Left ventricle myocardium inferior (tissue), 1 donor: ENCODE results near the gene OR10A4. TPM values are rescaled to one million over a fixed set of nuclear protein-coding genes. Genes with fewer than 3 reads are reported as not detected.
"Not testable (repeated sequence)": the region's sequence is repeated elsewhere in the genome, so short reads cannot be mapped to it uniquely, and the experiment has no call there.

Experiments
- DNase-seq: peaks from one replicate; pipeline ENCODE4 v3.0.0-alpha.2; 2020
- H3K27ac ChIP-seq: fragments of 200-600 bp; replicated peaks from 2 replicates; pipeline ENCODE4 v1.8.0; 2021
- H3K27me3 ChIP-seq: fragments of 200-600 bp; 2 replicates; pipeline ENCODE4 v1.8.0; 2021; ENCODE audit warnings: low read depth
- H3K36me3 ChIP-seq: fragments of 200-600 bp; 2 replicates; pipeline ENCODE4 v1.8.0; 2021
- H3K4me1 ChIP-seq: fragments of 200-600 bp; 2 replicates; pipeline ENCODE4 v1.8.0; 2021
- H3K4me3 ChIP-seq: fragments of 200-600 bp; 2 replicates; pipeline ENCODE4 v1.8.0; 2021; ENCODE audit warnings: mild to moderate bottlenecking, moderate library complexity
- H3K9me3 ChIP-seq: fragments of 200-600 bp; replicated peaks from 2 replicates; pipeline ENCODE4 v1.8.0; 2021
- intact Hi-C: fragments of 100-400 bp; cut with micrococcal nuclease; formaldehyde crosslinking; loops from one replicate; pipeline ENCODE4 v1.11.0; 2022
- total RNA-seq: library from RNA; stranded (reverse); fragmentation: NEBNext Ultra II Directional; extraction: Animal tissue kit (Norgen Biotek cat#: 25700); gene quantifications from one replicate; pipeline ENCODE4 v1.2.1, GENCODE V29; 2021
- TF ChIP-seq, protein P1 (sequence below): fragments of 200-600 bp; IDR thresholded peaks from 2 replicates; pipeline ENCODE4 v1.8.0; 2021; ENCODE audit warnings: antibody characterized with exemption, mild to moderate bottlenecking, borderline replicate concordance
- donor health status: DM: no; HTN: yes; CAD: no; lungs with severe emphysema.

The OR10A4 gene
- total RNA-seq, 1 donor from 2014 or later = not detected

DNA sequence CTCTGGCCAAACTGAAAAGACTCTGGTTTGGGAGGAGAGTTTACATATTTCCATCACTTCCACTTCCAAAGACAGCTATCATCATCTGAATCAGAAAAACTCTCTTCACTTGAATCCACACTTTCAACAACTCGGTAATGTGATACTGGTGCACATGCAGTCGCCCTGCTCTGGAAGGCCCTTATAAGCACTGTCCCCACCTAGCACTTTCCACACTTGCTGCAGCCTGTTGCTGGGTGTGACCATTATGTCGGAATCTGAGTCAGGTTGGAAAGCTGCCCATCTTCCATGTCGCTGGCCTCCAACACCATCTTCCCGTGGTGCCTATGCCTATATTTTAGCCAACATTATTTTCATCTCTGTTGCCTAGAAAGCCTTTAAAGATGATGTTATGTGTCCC, 32.1 kb upstream of the OR10A4 start:
- no peaks in the 10 kb centered on the region for H3K4me1 ChIP-seq
- no peak overlapping the region for H3K27ac ChIP-seq
- TF ChIP-seq, protein P1, sequence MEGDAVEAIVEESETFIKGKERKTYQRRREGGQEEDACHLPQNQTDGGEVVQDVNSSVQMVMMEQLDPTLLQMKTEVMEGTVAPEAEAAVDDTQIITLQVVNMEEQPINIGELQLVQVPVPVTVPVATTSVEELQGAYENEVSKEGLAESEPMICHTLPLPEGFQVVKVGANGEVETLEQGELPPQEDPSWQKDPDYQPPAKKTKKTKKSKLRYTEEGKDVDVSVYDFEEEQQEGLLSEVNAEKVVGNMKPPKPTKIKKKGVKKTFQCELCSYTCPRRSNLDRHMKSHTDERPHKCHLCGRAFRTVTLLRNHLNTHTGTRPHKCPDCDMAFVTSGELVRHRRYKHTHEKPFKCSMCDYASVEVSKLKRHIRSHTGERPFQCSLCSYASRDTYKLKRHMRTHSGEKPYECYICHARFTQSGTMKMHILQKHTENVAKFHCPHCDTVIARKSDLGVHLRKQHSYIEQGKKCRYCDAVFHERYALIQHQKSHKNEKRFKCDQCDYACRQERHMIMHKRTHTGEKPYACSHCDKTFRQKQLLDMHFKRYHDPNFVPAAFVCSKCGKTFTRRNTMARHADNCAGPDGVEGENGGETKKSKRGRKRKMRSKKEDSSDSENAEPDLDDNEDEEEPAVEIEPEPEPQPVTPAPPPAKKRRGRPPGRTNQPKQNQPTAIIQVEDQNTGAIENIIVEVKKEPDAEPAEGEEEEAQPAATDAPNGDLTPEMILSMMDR = no peak
- intact Hi-C loops = no loop called here
- no peak for DNase-seq
- no peak overlapping the region for H3K4me3 ChIP-seq
- no peaks in the 10 kb centered on the region for H3K36me3 ChIP-seq
- H3K27me3 ChIP-seq = peaks cover 5% of the 10 kb centered on the region
- H3K9me3 ChIP-seq = peaks cover 13% of the 10 kb centered on the region

DNA sequence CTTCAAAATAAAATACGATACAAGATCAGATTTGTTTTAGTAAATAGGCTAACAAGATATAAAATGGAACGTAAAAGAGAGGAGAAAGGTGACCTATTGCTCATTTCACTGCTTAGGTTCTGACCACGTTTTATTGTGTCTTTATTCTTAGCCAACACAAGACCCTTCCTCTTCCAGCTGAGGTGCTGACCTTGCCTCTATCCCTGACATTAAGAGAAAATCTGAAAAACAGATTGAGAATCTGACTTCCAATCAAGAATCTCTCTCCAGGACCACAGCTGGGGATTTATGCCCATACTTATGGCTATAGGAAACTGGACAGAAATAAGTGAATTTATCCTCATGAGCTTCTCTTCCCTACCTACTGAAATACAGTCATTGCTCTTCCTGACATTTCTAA, 31.0 kb upstream of the OR10A4 start, which contains the start of gene OR10A5:
Gene OR10A5 (plus strand): TSS at position 301 of the 400 bp plus-strand sequence. CDS start 0 bp downstream, at position 301.
- intact Hi-C loops = no loop called here
- Histone ChIP-seq H3K27ac (no peak within 1 kb of the TSS), H3K4me1 (no peaks in the 10 kb centered on the region), H3K4me3 (no peak within 1 kb of the TSS), H3K9me3 (peaks cover 13% of the 10 kb centered on the region), H3K36me3 (no peaks in the 10 kb centered on the region), H3K27me3 (peaks cover 5% of the 10 kb centered on the region)
- TF ChIP-seq, protein P1 = no peak
- no peak for DNase-seq

DNA sequence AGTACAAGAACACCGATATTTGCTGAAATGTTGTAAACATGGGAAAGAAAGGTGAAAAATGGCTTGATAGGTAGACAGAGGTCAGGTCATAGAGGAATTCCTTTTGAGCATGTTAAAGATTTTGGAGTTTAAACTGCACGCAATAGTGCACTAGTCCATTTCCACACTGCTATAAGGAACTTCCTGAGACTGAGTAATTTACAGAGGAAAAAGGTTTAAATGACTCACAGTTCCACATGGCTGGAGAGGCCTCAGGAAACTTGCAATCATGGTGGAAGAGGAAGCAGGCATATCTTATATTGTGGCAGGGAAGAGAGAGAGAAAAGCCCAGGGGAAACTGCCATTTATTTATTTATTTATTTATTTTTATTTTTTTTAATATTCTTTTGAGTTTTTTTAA, 25.9 kb upstream of the OR10A4 start:
- Histone ChIP-seq H3K27me3 (no peaks in the 10 kb centered on the region), H3K9me3 (peaks cover 16% of the 10 kb centered on the region), H3K4me1 (no peaks in the 10 kb centered on the region), H3K36me3 (no peaks in the 10 kb centered on the region), H3K4me3 (no peak overlapping the region), H3K27ac (no peak overlapping the region)
- intact Hi-C loops = no loop called here
- TF ChIP-seq, protein P1 = no peak
- no peak for DNase-seq

DNA sequence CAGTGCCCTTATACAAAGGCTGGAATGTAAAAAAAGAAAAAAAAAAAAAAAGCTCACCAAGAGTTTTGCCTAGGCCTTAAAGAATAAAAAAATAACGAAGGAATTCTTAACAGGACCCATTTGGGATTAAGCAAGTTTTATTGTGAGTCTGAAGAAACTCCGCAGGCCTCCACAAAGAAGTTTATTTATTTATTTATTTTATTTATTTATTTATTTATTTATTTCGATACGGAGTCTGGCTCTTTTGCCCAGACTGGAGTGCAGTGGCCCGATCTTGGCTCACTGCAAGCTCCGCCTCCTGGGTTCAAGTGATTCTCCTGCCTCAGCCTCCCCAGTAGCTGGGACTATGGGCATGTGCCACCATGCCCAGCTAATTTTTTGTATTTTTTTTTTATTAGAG, 21.6 kb upstream of the OR10A4 start:
- H3K4me3 ChIP-seq, DNase-seq, intact Hi-C loops, H3K36me3 ChIP-seq, H3K4me1 ChIP-seq, H3K27ac ChIP-seq, H3K27me3 ChIP-seq: not testable (repeated sequence)
- peaks cover 18% of the 10 kb centered on the region for H3K9me3 ChIP-seq

DNA sequence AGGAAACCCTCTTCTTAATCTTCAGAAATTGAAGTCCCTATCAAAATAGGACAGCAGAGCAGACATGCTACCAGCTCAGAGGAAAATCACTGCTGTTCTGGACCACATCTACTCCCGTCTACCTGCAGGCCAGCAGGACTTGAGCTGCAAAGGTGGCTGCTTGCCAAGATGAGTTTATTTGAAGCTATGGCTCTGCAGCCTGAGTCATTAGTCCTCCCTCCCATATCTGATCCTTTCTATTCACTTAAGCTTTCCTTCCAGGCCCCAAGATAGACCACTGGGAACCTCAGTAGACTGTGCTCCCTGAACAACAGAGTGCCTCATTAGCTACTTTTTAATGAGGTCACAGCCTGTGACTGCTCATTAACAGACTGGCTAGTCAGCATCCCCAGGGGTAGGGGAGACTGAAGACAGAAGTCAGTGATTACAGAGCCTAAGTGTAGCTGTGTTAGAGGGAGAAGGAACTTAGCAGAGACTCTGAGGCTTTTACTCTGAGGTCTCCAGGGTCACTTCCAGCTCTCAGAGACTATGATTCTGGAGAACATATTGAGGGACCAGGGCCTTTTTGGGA, 20.4 kb upstream of the OR10A4 start:
- Histone ChIP-seq H3K27ac (no peak overlapping the region), H3K27me3 (no peaks in the 10 kb centered on the region), H3K4me1 (no peaks in the 10 kb centered on the region), H3K36me3 (no peaks in the 10 kb centered on the region), H3K4me3 (no peak overlapping the region), H3K9me3 (peaks cover 18% of the 10 kb centered on the region)
- TF ChIP-seq, protein P1 = no peak
- intact Hi-C loops = no loop called here
- DNase-seq = no peak

DNA sequence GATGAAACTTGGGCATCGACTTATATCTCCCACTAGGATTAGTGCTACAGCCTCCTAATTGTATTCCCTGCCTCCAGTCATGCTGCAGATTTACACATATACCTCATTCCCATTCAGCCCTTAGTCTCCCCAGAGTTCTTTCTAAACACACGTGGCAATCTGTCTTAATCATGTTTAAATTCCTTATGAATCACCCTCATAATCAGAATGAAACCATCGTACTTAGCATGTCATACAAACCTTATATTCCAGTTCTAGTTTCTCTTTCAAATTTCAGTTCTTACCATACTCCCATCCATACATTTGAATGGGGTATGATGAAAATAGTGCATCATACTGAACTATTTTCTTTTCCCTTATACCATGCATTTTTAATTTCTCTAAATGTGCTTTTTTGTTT, 19.6 kb upstream of the OR10A4 start:
- H3K27me3 ChIP-seq = no peaks in the 10 kb centered on the region
- DNase-seq = no peak
- H3K36me3 ChIP-seq = no peaks in the 10 kb centered on the region
- TF ChIP-seq, protein P1 = no peak
- peaks cover 18% of the 10 kb centered on the region for H3K9me3 ChIP-seq
- H3K27ac ChIP-seq = no peak overlapping the region
- no peaks in the 10 kb centered on the region for H3K4me1 ChIP-seq
- intact Hi-C loops = no loop called here
- H3K4me3 ChIP-seq = no peak overlapping the region
